ENCODE measurements around the gene GALP. TPM values are rescaled to one million over a fixed set of nuclear protein-coding genes. Genes with fewer than 3 reads are reported as not detected.
"Not testable (repeated sequence)": the region's sequence is repeated elsewhere in the genome, so short reads cannot be mapped to it uniquely, and the experiment has no call there.

GALP gene
- polyA plus RNA-seq (2011; rRNA removed) (not detected in 2 replicates), polyA minus RNA-seq (2011; rRNA and poly(A)+ RNA removed) (not detected in 2 replicates)

- POLR2A ChIA-PET; H3K4me3 ChIP-seq (ENCODE audit: low read depth, low read length); H3K36me3 ChIP-seq (ENCODE audit: control insufficient read depth, insufficient read depth, low read length); H3K27me3 ChIP-seq (ENCODE audit: control insufficient read depth, insufficient read depth, low read length); DNase-seq (ENCODE audit: low read depth): not testable (repeated sequence)
- CTCF ChIA-PET: interaction anchor here (3.7 to 12.9 kb wide), 2 partner anchors 97 to 110 kb away, joined by 18 to 262 read pairs; no protein-coding TSS in a partner anchor
Measured at GRCh38 chr19:56175861-56176307, at the start of gene GALP. TSS of gene GALP (plus strand) at chr19:56176008. CDS start at chr19:56177109, 1,101 bp downstream.

DNA sequence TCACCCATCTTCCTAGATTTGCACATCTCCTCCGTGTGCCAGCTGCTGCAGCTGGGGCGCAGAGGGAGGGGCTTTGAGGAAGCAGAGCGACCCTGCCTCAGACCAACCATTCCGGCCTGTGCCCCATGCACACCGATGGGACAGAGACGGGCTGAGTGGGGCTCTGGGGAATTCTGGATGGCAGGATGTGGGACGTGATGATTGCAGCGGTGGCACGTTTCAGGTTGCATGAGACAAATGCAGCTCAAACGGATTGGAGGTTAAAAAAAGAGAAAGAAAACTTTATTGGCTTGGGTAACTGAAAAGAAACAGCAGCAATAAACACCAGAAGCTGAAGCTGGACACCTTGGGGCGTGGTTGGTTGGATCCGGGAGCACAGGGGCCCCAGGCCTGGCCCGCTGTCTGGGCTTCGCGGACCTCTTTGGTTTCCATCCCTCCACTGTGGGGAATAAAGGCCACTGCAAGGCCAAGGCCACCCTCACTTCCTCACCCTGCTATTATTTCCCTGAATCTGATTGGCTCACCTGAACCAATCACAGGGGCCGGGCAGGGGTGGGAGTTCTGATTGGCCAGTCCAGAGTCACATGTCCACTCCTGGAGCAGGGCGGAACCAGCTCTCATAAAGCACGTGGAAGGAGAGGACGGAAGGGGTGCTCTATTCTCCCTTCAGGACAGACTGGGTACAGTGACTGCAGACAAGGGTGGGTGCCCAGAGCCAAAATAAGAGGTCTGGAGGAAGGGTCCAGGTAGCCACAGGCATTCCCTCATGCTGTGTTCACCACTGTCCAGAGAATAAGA lies 48.6 kb upstream of the GALP start:
- CTCF ChIA-PET: no interaction called here
- POLR2A ChIA-PET: no interaction called here
- no peaks in the 10 kb centered on the region for H3K36me3 ChIP-seq (ENCODE audit: control insufficient read depth, insufficient read depth, low read length)
- H3K27me3 ChIP-seq (ENCODE audit: control insufficient read depth, insufficient read depth, low read length): no peaks in the 10 kb centered on the region
- DNase-seq (ENCODE audit: low read depth): no peak
- no peak for TF ChIP-seq CTCF (IDR thresholded peaks at IDR 0.05; ENCODE audit: insufficient read depth, low read depth, low read length)
- no peak overlapping the region for H3K4me3 ChIP-seq (ENCODE audit: low read depth, low read length)

GRCh38 chr19:56130006-56130405 lies 45.8 kb upstream of the GALP start:
- ChIA-PET CTCF (no interaction called here), POLR2A (no interaction called here)
- H3K27me3 ChIP-seq (ENCODE audit: control insufficient read depth, insufficient read depth, low read length): no peaks in the 10 kb centered on the region
- TF ChIP-seq CTCF (IDR thresholded peaks at IDR 0.05; ENCODE audit: insufficient read depth, low read depth, low read length): no peak
- H3K4me3 ChIP-seq (ENCODE audit: low read depth, low read length): no peak overlapping the region
- no peak for DNase-seq (ENCODE audit: low read depth)
- no peaks in the 10 kb centered on the region for H3K36me3 ChIP-seq (ENCODE audit: control insufficient read depth, insufficient read depth, low read length)

GRCh38 chr19:56131651-56132050 lies 44.2 kb upstream of the GALP start:
- CTCF ChIA-PET: interaction anchor here (1.3 kb wide), 1 partner anchor 56 kb away, joined by 3 read pairs; no protein-coding TSS in a partner anchor
- no peaks in the 10 kb centered on the region for H3K36me3 ChIP-seq (ENCODE audit: control insufficient read depth, insufficient read depth, low read length)

DNA sequence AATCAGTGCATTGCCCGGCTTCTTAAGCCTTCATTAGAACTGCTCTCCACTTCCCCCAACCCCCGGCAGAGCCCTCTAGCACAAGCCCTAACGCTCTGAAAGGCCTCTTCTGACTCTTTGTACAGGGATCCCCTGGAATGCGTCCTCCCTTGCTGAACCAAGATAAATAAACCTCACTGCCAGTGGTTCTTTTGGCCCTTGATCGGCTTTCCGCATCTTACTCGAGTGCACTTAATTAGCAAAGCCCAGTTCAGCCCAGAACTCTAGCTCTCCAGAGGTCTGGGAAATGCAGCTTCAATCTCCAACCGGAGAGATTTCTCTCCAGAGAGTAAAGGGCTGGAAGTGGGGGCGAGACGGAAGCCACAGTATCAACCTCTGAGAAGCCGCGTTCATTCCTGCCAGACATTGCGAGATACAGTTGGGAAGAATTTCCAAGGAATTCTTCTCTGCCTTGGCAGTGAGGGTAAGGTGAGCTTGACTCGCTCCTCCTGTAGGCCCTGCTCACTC lies 43.4 kb upstream of the GALP start:
- CTCF ChIA-PET: interaction anchor here (1.3 kb wide), 1 partner anchor 56 kb away, joined by 3 read pairs; no protein-coding TSS in a partner anchor

More at GRCh38 chr19:56131651-56132050, 44.2 kb upstream of the GALP start:
- no peak for DNase-seq (ENCODE audit: low read depth)
- POLR2A ChIA-PET: no interaction called here
- Histone ChIP-seq H3K4me3 (ENCODE audit: low read depth, low read length) (no peak overlapping the region), H3K27me3 (ENCODE audit: control insufficient read depth, insufficient read depth, low read length) (no peaks in the 10 kb centered on the region)
- TF ChIP-seq CTCF (IDR thresholded peaks at IDR 0.05; ENCODE audit: insufficient read depth, low read depth, low read length): no peak

More for the DNA sequence above, 43.4 kb upstream of the GALP start:
- Histone ChIP-seq H3K27me3 (ENCODE audit: control insufficient read depth, insufficient read depth, low read length) (no peaks in the 10 kb centered on the region), H3K36me3 (ENCODE audit: control insufficient read depth, insufficient read depth, low read length) (no peaks in the 10 kb centered on the region), H3K4me3 (ENCODE audit: low read depth, low read length) (no peak overlapping the region)
- POLR2A ChIA-PET: interaction anchor here (0.6 kb wide), 1 partner anchor 8 kb away, joined by 3 read pairs; no protein-coding TSS in a partner anchor
- no peak for TF ChIP-seq CTCF (IDR thresholded peaks at IDR 0.05; ENCODE audit: insufficient read depth, low read depth, low read length)
- no peak for DNase-seq (ENCODE audit: low read depth)
